Stimulated activated CD8-positive, alpha-beta memory T cell treated with anti-CD3 and anti-CD28 coated beads, Interleukin-7, amount 100 ng/mL, for 48 hours (primary cell): ENCODE measurements around the gene PLEKHG4.

Source experiments
- DNase-seq, 2 donors: peaks; one replicate each; pipeline ENCODE4 v3.0.0-alpha.2; 2020; ENCODE audit warnings: low read depth in 1 of 2; ENCODE audit errors: extremely low read depth in 1 of 2

Gene PLEKHG4

DNA sequence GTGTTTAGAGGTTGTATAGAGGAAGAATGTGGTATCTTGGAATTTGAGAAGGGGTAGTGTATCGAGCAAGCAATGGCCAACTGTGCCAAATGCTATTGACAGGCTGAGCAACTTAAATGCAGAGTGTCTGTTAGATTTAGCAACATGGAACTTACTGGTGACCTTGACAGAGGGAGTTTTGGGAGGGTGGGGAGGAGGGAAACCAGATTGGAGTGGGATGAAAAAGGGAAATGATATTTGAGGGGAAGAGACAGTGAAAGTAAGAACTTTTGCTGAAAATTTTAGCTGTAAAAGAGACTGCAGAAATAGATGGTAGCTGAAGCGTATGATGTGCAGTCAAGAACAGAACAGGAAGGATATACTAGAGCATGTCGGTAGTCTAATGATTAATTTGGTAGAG, 48.4 kb downstream of the PLEKHG4 start:
- no peak for DNase-seq

DNA sequence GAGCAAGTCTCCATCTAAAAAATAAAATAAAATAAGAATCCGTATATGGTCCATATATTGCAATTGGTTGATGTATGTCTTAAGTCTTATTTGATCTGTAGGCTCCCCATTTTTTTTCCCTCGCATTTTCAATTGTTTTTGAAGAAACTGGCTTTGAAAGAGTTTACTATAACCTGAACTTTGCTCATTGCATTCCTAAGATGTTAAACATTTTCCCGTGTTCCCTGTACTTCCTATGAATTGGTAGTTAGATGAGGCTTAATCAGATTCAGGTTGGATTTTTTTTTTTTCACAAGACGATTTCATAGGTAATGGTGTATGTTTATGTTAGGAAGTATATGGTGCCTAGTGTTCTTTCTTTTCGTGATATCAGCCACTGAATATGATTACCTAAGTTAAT, 50.6 kb downstream of the PLEKHG4 start:
- DNase-seq: no peak

DNA sequence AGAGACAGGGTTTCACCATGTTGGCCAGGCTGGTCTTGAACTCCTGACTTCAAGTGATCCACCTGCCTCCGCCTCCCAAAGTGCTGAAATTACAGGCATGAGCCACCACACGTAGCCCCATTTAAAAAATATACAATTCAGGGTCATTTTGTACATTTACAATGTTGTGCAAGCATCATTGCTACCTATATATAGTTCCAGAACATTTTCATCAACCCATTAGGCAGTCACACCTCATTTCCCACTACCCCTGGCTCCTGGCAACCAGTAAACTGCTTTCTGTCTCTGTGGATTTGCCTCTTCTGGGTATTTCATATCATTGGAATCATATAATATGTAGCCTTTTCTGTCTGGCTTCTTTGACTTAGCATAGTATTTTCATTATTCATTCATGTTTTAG, 54.0 kb downstream of the PLEKHG4 start:
- no peak for DNase-seq

DNA sequence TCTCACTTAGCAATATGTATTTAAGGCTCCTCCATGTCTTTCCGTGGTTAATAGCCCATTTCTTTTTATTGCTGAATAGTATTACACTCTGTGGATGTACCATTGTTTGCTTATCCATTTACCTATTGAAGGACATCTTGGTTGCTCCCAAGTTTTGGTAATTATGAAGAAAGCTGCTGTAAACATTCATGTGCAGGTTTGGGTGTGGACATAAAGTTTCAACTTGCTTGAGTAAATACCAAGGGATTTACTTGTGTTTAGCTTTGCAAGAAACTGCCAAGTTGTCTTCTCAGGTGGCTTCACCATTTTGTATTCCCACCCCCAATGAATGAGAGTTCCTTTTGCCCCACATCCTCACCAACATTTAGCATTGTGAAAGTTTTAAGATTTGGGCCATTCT, 56.8 kb downstream of the PLEKHG4 start:
- DNase-seq: no peak

DNA sequence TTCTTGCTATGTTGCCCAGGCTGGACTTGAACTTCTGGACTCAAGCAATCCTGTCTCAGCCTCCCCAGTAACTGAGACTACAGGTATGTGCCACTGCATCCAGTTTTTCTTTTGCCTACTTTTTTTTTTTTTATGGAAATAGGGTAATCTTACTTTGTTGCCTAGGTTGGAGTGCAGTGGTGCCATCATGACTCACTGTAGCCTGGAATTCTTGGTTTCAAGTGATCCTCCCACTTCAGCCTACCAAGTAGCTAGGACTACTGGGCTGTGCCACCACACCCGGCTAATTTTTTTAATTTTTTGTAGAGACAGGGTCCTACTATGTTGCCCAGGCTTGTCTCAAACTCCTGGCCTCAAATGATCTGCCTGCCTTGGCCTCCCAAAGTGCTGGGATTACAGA, 57.3 kb downstream of the PLEKHG4 start:
- no peak for DNase-seq
